Heart left ventricle (tissue), 16 donors: ENCODE data around the gene TICAM2. TPM values are rescaled to one million over a fixed set of nuclear protein-coding genes. Genes with fewer than 3 reads are reported as not detected.

Source experiments
- ATAC-seq, 4 donors: fragments of 200-7000 bp; cut with Tn5 transposase; one replicate each; pipeline ENCODE4 v1.9.1; 2020 to 2022; ENCODE audit warnings: moderate library complexity in 4 of 4, mild to moderate bottlenecking in 3 of 4, moderate number of reproducible peaks in 1 of 4
- DNase-seq, 5 donors: peaks; one replicate each; pipeline ENCODE4 v3.0.0-alpha.2; 2020
- H3K27ac ChIP-seq, 12 donors: fragments of 200-600 bp; sonication (generic) in 4 of 12; one replicate each; pipeline versions ENCODE4 v1.5.0 to v1.8.0; 2016 to 2022; ENCODE audit warnings: mild to moderate bottlenecking in 2 of 12
- H3K27me3 ChIP-seq, 9 donors: fragments of 200-600 bp; sonication (generic) in 2 of 9; one replicate each; pipeline versions ENCODE4 v1.5.1 to v1.8.0; 2016 to 2022; ENCODE audit warnings: mild to moderate bottlenecking in 3 of 9
- H3K36me3 ChIP-seq, 9 donors: fragments of 200-600 bp; sonication (generic) in 2 of 9; one replicate each; pipeline versions ENCODE4 v1.5.0 to v1.8.0; 2018 to 2022; ENCODE audit warnings: mild to moderate bottlenecking in 2 of 9
- H3K4me1 ChIP-seq, 12 donors: fragments of 200-600 bp; sonication (generic) in 4 of 12; one replicate each; pipeline versions ENCODE4 v1.5.0 to v1.8.0; 2016 to 2022; ENCODE audit warnings: mild to moderate bottlenecking in 3 of 12
- H3K4me3 ChIP-seq, 12 donors: fragments of 200-600 bp; sonication (generic) in 4 of 12; one replicate each; pipeline versions ENCODE4 v1.5.0 to v1.8.0; 2017 to 2022; ENCODE audit warnings: mild to moderate bottlenecking in 9 of 12, moderate library complexity in 4 of 12
- H3K9me3 ChIP-seq, 12 donors: fragments of 200-600 bp; sonication (generic) in 4 of 12; one replicate each; pipeline versions ENCODE4 v1.5.0 to v1.8.0; 2016 to 2022; ENCODE audit warnings: mild to moderate bottlenecking in 1 of 12
- CTCF ChIP-seq, 12 donors: fragments of 200-600 bp; sonication (generic) in 4 of 12; IDR thresholded peaks; one replicate each; pipeline versions ENCODE4 v1.5.0 to v1.8.0; 2018 to 2022; ENCODE audit warnings: antibody characterized with exemption in 12 of 12, mild to moderate bottlenecking in 5 of 12
- POLR2A ChIP-seq, 2 donors: fragments of 450-650 bp; IDR thresholded peaks; one replicate each; pipeline ENCODE4 v1.6.1; 2017; ENCODE audit warnings: antibody characterized with exemption in 2 of 2, mild to moderate bottlenecking in 2 of 2, moderate library complexity in 2 of 2
- WGBS, 4 donors: extraction: QIAGEN DNeasy Blood & Tissue Kit in 2 of 4; methylation state at CpG; one replicate each; pipeline versions ENCODE4 v1.1.5 to v1.1.7; 2013 to 2018; 5-methylcytosine and 5-hydroxymethylcytosine counted together
- intact Hi-C, 10 donors: fragments of 100-400 bp; cut with DNase I; formaldehyde crosslinking; loops; one replicate each; pipeline versions ENCODE4 v1.11.1 to v1.14.2; 2022
- polyA plus RNA-seq, 2 donors: library from polyadenylated mRNA; stranded (reverse); fragments of 200-250 nt; gene quantifications; one replicate each; pipeline ENCODE4 v1.2.3, GENCODE V29; 2013
- total RNA-seq, 9 donors: library from RNA; depleted of rRNA in 2 of 9; stranded (reverse); fragments of >200 nt in 2 of 9; fragmentation: NEBNext Ultra II Directional in 3 of 9; extraction: Animal tissue kit (Norgen Biotek cat#: 25700) in 3 of 9; gene quantifications; one replicate each; pipeline versions ENCODE4 v1.1.0 to v1.2.4, GENCODE V29; 2016 to 2023
- donor health status: ischemic (EF 13 %, LVEDD 7.1; RV severe dilation, severe dysfunction).
- donor health status: healthy with polysubstance abuse.
- donor health status: DM: no; HTN: yes; CAD: no.
- donor health status: DM: no; HTN: no; CAD: no.
- donor health status: ischemic (EF 25% LVEDD 6.9; RV normal size, moderate dysfunction).
- donor health status: ischemic (EF 25% LVEDD 5.7; RV mildly dilated, moderate dysfunction).
- donor health status: healthy.
- donor health status: DM: yes; HTN: yes; CAD: no.
- donor health status: ischemic (EF 35%, LVEDD 5.7; RV mildly dilated, moderate dysfunction).
- donor health status: nonischemic (EF 11% LVEDD 7.7; RV severe dilation, severe dysfunction).
- donor health status: DM: yes; HTN: yes; CAD: no.
- donor health status: PGD.
- donor health status: ischemic (EF 29% LVEDD 5.4; RV normal size, mild dysfunction).
- donor health status: nonischemic (EF 23%, LVEDD 6.1; RV moderate dilation, normal function).

The TICAM2 gene
- total and polyA plus RNA-seq, 11 donors = 0.75 to 4.1 (median 1.9) TPM

- Histone ChIP-seq H3K36me3 (no peaks in the 10 kb centered on the region), H3K27me3 (no peaks in the 10 kb centered on the region), H3K9me3 (no peaks in the 10 kb centered on the region), H3K4me3 (no peak overlapping the region), H3K4me1 (peaks cover 0 to 14% (median 0%) of the 10 kb centered on the region in 12 donors), H3K27ac (no peak overlapping the region)
- ATAC-seq = no peak
- TF ChIP-seq POLR2A (IDR thresholded peaks at IDR 0.05) (no peak), CTCF (IDR thresholded peaks at IDR 0.05) (no peak)
- 81 to 90% (median 84%) methylated on average over 1 of the region's 1 CpG for WGBS, 4 donors
- intact Hi-C loops = no loop called here
- DNase-seq = no peak
Observed at GRCh38 chr5:115568668-115569067, 33.6 kb downstream of the TICAM2 start.

DNA sequence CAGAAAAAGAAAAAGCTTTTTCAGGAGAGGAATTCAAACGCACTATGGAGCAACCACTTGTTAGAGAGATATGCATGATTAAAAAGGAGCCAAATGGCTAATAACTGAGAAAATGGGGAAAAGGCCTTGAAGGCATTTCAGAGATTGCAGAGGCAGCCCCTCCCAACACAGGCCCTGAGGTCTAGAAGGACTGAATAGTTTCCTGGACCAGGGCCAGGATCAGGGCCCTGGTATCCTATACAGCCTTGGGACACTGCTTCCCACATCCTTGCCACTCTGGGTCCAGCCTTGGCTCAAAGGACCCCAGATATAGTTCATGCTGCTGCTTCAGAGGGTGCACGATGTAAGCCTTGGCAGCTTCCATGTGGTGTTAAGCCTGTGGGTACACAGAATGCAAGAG lies 37.0 kb downstream of the TICAM2 start:
- Histone ChIP-seq H3K36me3 (no peaks in the 10 kb centered on the region), H3K27me3 (no peaks in the 10 kb centered on the region), H3K4me1 (no peaks in the 10 kb centered on the region), H3K9me3 (no peaks in the 10 kb centered on the region), H3K27ac (no peak overlapping the region), H3K4me3 (no peak overlapping the region)
- intact Hi-C loops = no loop called here
- DNase-seq (no peak), ATAC-seq (peak in 2 of 4 donors; percentile 42 to 61)
- TF ChIP-seq CTCF (IDR thresholded peaks at IDR 0.05) (no peak), POLR2A (IDR thresholded peaks at IDR 0.05) (no peak)
- 65 to 86% (median 73%) methylated on average over 2 of the region's 2 CpGs for WGBS, 4 donors

DNA sequence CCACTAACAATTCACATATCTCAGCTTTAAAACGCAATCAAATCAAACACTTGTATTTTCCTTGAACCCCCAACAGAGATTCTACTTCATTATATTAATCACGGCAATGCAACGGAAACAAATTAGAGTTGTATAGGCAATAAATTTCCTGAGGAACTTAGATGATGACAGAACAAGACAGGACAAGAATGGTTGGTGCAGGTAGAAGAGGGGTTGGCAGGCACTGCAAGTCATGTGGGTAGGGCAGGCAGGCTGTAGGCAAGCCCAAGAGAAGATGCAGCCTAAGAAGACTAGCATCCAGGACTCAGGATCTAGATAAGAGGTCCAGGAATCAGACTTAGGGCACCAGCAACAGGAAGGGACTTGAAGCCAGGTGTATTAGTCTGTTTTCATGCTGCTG lies 41.1 kb downstream of the TICAM2 start:
- no peak for DNase-seq
- WGBS, 4 donors = 93 to 96% (median 94%) methylated on average over 3 of the region's 3 CpGs
- intact Hi-C loops = no loop called here
- Histone ChIP-seq H3K4me3 (no peak overlapping the region), H3K27ac (no peak overlapping the region), H3K9me3 (no peaks in the 10 kb centered on the region), H3K36me3 (no peaks in the 10 kb centered on the region), H3K27me3 (no peaks in the 10 kb centered on the region), H3K4me1 (peaks cover 0 to 17% (median 8%) of the 10 kb centered on the region in 12 donors)
- no peak for ATAC-seq
- TF ChIP-seq POLR2A (IDR thresholded peaks at IDR 0.05) = no peak
- TF ChIP-seq CTCF (IDR thresholded peaks at IDR 0.05) = no peak

DNA sequence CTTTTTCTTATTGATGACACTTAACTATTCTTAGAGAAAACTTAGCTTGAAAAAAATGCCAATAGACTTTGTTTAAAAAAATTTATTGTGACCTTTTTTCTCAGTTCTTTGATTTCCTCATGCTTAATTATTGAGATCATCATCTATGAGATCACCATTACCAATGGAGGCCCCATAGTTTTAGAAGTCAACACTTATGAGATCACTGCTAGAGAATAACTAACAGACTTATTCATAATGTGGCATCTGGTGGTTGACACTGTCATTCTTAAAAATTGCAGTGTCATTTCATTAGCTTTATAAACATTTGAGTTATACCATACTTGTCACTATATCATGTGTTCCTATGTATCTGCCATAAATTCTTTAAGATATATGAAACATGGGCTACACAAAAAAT lies 42.8 kb downstream of the TICAM2 start:
- no peak for DNase-seq
- Histone ChIP-seq H3K4me3 (no peak overlapping the region), H3K27me3 (no peaks in the 10 kb centered on the region), H3K27ac (no peak overlapping the region), H3K9me3 (no peaks in the 10 kb centered on the region), H3K36me3 (no peaks in the 10 kb centered on the region), H3K4me1 (peaks cover 0 to 17% (median 8%) of the 10 kb centered on the region in 12 donors)
- intact Hi-C loops = no loop called here
- TF ChIP-seq POLR2A (IDR thresholded peaks at IDR 0.05) (no peak), CTCF (IDR thresholded peaks at IDR 0.05) (no peak)
- ATAC-seq = no peak
